Colonic mucosa (tissue), 4 donors: ENCODE data around the gene TSPAN19. TPM values are rescaled to one million over a fixed set of nuclear protein-coding genes. Genes with fewer than 3 reads are reported as not detected.

Experiments used
- DNase-seq: peaks from one replicate; pipeline ENCODE4 v3.0.0-alpha.2; 2020
- H3K27ac ChIP-seq: fragments of 200-600 bp; one replicate; pipeline ENCODE4 v1.8.0; 2021
- H3K27me3 ChIP-seq: fragments of 200-600 bp; one replicate; pipeline ENCODE4 v1.8.0; 2021
- H3K36me3 ChIP-seq: fragments of 200-600 bp; one replicate; pipeline ENCODE4 v1.8.0; 2021
- H3K4me1 ChIP-seq: fragments of 200-600 bp; one replicate; pipeline ENCODE4 v1.8.0; 2021; ENCODE audit warnings: mild to moderate bottlenecking
- H3K4me3 ChIP-seq: fragments of 200-600 bp; one replicate; pipeline ENCODE4 v1.8.0; 2021
- H3K9ac ChIP-seq, 2 donors: one replicate each; pipeline ENCODE4 v1.7.0; 2013; ENCODE audit warnings: control low read depth in 2 of 2, low read depth in 2 of 2, low read length in 2 of 2
- H3K9me3 ChIP-seq: fragments of 200-600 bp; one replicate; pipeline ENCODE4 v1.8.0; 2021
- CTCF ChIP-seq: fragments of 200-600 bp; IDR thresholded peaks from one replicate; pipeline ENCODE4 v1.8.0; 2022; ENCODE audit warnings: antibody characterized with exemption, mild to moderate bottlenecking
- intact Hi-C: fragments of 100-400 bp; cut with DNase I; formaldehyde crosslinking; loops from one replicate; pipeline ENCODE4 v1.14.1; 2022
- total RNA-seq, 2 donors: library from RNA; stranded (reverse); fragmentation: NEBNext Ultra II Directional in 1 of 2; extraction: Animal tissue kit (Norgen Biotek cat#: 25700) in 1 of 2; gene quantifications; one replicate each; pipeline ENCODE4 v1.2.1, GENCODE V29; 2021
- donor health status: healthy.
- donor health status: DM: no; HTN: no; CAD: no.
- donor health status: DM: no; HTN: no; CAD: no.

TSPAN19 gene
- total RNA-seq, 2 donors from 2014 or later = not detected

DNA sequence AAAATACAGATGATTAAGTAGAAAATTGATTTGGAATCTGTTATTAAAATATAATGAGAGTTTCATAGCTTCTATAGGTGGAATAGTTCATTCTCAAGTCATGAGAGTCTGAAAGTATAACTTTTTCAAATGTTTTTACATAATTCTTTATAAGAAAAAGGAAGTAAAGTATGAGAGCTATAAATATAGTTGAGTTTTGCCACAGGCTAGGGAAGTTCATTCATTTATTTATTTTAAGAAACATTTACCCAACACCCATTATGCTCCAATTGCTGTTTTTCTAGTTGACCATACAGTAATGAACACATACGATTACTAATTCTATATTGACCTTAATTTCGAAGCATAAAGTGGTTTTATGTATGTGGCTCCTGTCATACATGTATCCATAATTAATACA, 24.8 kb upstream of the TSPAN19 start:
- Histone ChIP-seq H3K9ac (no peak overlapping the region), H3K27me3 (no peaks in the 10 kb centered on the region), H3K9me3 (no peaks in the 10 kb centered on the region), H3K4me1 (no peaks in the 10 kb centered on the region), H3K36me3 (no peaks in the 10 kb centered on the region), H3K27ac (no peak overlapping the region), H3K4me3 (no peak overlapping the region)
- no peak for DNase-seq
- TF ChIP-seq CTCF = no peak
- intact Hi-C loops = no loop called here

GRCh38 chr12:85059594-85059993, 23.5 kb upstream of the TSPAN19 start:
- H3K9me3 ChIP-seq = no peaks in the 10 kb centered on the region
- TF ChIP-seq CTCF = no peak
- no peaks in the 10 kb centered on the region for H3K4me1 ChIP-seq
- H3K9ac ChIP-seq = no peak overlapping the region
- H3K36me3 ChIP-seq = no peaks in the 10 kb centered on the region
- H3K27me3 ChIP-seq = no peaks in the 10 kb centered on the region
- H3K27ac ChIP-seq = no peak overlapping the region
- no peak overlapping the region for H3K4me3 ChIP-seq
- intact Hi-C loops = no loop called here
- DNase-seq = no peak

DNA sequence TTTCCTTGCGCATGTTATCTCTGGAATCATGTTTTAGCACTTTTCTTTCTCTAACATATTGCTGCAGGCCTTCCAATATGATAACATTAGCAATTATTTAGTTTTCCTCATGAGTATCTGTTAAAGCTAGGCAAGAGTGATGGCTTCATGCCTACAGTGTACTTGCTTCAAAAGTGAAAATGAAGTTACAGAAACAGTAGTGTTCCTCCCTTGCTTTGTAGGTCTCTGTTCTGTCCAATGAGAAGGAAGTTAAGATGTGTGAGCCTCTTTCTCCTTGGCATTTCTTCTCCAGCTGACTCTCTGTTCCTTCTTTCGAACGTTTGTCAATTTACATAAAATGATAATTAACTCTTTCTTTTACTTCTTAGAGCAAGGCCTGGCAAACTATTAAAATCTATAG, 22.3 kb upstream of the TSPAN19 start:
- DNase-seq = no peak
- H3K4me1 ChIP-seq = no peaks in the 10 kb centered on the region
- TF ChIP-seq CTCF = no peak
- H3K27ac ChIP-seq = no peak overlapping the region
- H3K27me3 ChIP-seq = no peaks in the 10 kb centered on the region
- H3K9me3 ChIP-seq = no peaks in the 10 kb centered on the region
- no peak overlapping the region for H3K4me3 ChIP-seq
- no peak overlapping the region for H3K9ac ChIP-seq
- no peaks in the 10 kb centered on the region for H3K36me3 ChIP-seq
- intact Hi-C loops = no loop called here

DNA sequence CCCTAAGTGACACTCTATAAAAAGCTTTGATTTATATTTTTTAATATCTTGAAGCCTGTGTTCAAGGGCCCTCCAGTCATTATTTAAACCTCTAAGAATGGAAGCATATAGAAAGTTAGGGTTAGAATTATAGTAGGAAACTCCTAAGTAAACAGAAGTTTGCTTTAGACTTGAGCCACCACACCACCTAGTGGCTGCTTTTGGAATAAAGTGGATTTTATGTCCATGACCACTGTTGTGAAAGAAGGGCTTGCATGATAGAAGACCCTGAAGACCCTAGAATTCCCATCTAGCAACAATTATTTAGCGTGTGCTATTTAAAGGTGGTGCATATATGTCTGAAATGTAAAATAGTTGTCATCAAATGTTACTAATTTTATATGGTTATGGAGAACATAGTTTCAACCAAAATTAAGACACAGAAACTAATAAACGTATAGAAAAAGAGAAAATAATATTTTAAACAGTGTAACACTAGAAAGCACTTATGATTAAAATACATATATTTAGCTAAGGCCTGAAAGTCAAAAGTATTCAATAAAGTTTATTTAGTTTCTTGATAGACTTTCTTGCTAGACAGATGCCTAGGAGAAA, 21.4 kb upstream of the TSPAN19 start:
- intact Hi-C loops = no loop called here
- Histone ChIP-seq H3K4me3 (no peak overlapping the region), H3K27me3 (no peaks in the 10 kb centered on the region), H3K36me3 (no peaks in the 10 kb centered on the region), H3K27ac (no peak overlapping the region), H3K9me3 (no peaks in the 10 kb centered on the region), H3K9ac (no peak overlapping the region), H3K4me1 (no peaks in the 10 kb centered on the region)
- peak; percentile 45 for DNase-seq
- TF ChIP-seq CTCF = peak; percentile 65

DNA sequence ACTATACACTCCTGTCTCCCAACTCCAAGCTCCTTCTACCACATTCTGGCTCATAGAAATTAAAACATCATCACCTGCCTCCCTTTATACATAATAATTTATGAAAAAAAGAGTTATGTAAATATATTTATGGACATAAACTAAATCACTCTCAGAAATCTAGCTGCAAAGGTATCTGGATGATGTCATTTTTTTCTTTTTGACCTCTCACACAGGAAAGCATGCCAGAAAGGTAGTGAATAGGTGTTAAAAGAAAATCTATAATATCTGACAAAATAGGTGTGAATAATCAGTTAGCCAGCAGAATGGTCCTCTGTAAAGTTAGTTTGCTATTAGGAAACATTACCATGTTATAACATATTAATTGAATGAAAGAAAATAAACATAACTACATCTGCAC, 7.8 kb upstream of the TSPAN19 start:
- Histone ChIP-seq H3K27me3 (no peaks in the 10 kb centered on the region), H3K4me3 (no peak overlapping the region), H3K9ac (no peak overlapping the region), H3K36me3 (no peaks in the 10 kb centered on the region), H3K4me1 (no peaks in the 10 kb centered on the region), H3K9me3 (no peaks in the 10 kb centered on the region), H3K27ac (no peak overlapping the region)
- no peak for TF ChIP-seq CTCF
- intact Hi-C loops = no loop called here
- DNase-seq = no peak
